Endothelial cell (in vitro differentiated cells): ENCODE measurements around the gene RAP2B. TPM values are rescaled to one million over a fixed set of nuclear protein-coding genes. Genes with fewer than 3 reads are reported as not detected.

Experiments used
- DNase-seq: peaks from one replicate; pipeline ENCODE4 v3.0.0; 2021; ENCODE audit warnings: low spot score
- H3K27ac Mint-ChIP-seq: one replicate; pipeline ENCODE4 v1.8.0; 2021; ENCODE audit warnings: mixed read lengths, inconsistent platforms; ENCODE audit not compliant: unreplicated experiment
- H3K27me3 Mint-ChIP-seq: one replicate; pipeline ENCODE4 v1.8.0; 2021; ENCODE audit warnings: mild to moderate bottlenecking, moderate library complexity, mixed read lengths, inconsistent platforms; ENCODE audit not compliant: unreplicated experiment
- H3K36me3 Mint-ChIP-seq: one replicate; pipeline ENCODE4 v1.8.0; 2021; ENCODE audit warnings: mild to moderate bottlenecking, low read depth, mixed read lengths, inconsistent platforms; ENCODE audit not compliant: unreplicated experiment
- H3K4me1 Mint-ChIP-seq: one replicate; pipeline ENCODE4 v1.8.0; 2021; ENCODE audit warnings: mild to moderate bottlenecking, mixed read lengths, inconsistent platforms; ENCODE audit not compliant: unreplicated experiment
- H3K4me3 Mint-ChIP-seq: one replicate; pipeline ENCODE4 v1.8.0; 2021; ENCODE audit warnings: mild to moderate bottlenecking, mixed read lengths, inconsistent platforms; ENCODE audit not compliant: unreplicated experiment
- H3K9me3 Mint-ChIP-seq: one replicate; pipeline ENCODE4 v1.8.0; 2021; ENCODE audit warnings: mixed read lengths, inconsistent platforms; ENCODE audit not compliant: unreplicated experiment
- CTCF ChIP-seq: fragments of 200-600 bp; sonication (generic); IDR thresholded peaks from one replicate; pipeline ENCODE4 v1.5.0; 2021; ENCODE audit warnings: antibody characterized with exemption; ENCODE audit not compliant: unreplicated experiment
- total RNA-seq: library from RNA; stranded (reverse); fragmentation: NEBNext Ultra II Directional; extraction: Animal tissue kit (Norgen Biotek cat#: 25700); gene quantifications from one replicate; pipeline ENCODE4 v1.2.1, GENCODE V29; 2021; ENCODE audit not compliant: unreplicated experiment

The RAP2B gene
- total RNA-seq, 1 donor from 2014 or later = 33.7 TPM

GRCh38 chr3:153129426-153129825, 32.6 kb upstream of the RAP2B start:
- no peak for TF ChIP-seq CTCF
- no peaks in the 10 kb centered on the region for H3K36me3 Mint-ChIP-seq
- no peak overlapping the region for H3K4me3 Mint-ChIP-seq
- no peaks in the 10 kb centered on the region for H3K9me3 Mint-ChIP-seq
- H3K4me1 Mint-ChIP-seq = peaks cover 5% of the 10 kb centered on the region
- no peak for DNase-seq
- H3K27ac Mint-ChIP-seq = no peak overlapping the region
- H3K27me3 Mint-ChIP-seq = no peaks in the 10 kb centered on the region

GRCh38 chr3:153129866-153130265, 32.2 kb upstream of the RAP2B start:
- Mint-ChIP-seq H3K9me3 (no peaks in the 10 kb centered on the region), H3K27ac (no peak overlapping the region), H3K27me3 (no peaks in the 10 kb centered on the region), H3K4me1 (peaks cover 5% of the 10 kb centered on the region), H3K36me3 (no peaks in the 10 kb centered on the region), H3K4me3 (no peak overlapping the region)
- DNase-seq = no peak
- TF ChIP-seq CTCF = no peak

GRCh38 chr3:153130312-153130977, 31.6 kb upstream of the RAP2B start:
- no peak for TF ChIP-seq CTCF
- no peak for DNase-seq
- H3K4me3 Mint-ChIP-seq = no peak overlapping the region
- no peaks in the 10 kb centered on the region for H3K36me3 Mint-ChIP-seq
- no peaks in the 10 kb centered on the region for H3K9me3 Mint-ChIP-seq
- no peak overlapping the region for H3K27ac Mint-ChIP-seq
- H3K27me3 Mint-ChIP-seq = no peaks in the 10 kb centered on the region
- H3K4me1 Mint-ChIP-seq = peaks cover 5% of the 10 kb centered on the region

- TF ChIP-seq CTCF = no peak
- peaks cover 6% of the 10 kb centered on the region for H3K4me1 Mint-ChIP-seq
- DNase-seq = no peak
- no peaks in the 10 kb centered on the region for H3K36me3 Mint-ChIP-seq
- H3K27ac Mint-ChIP-seq = no peak overlapping the region
- no peaks in the 10 kb centered on the region for H3K27me3 Mint-ChIP-seq
- no peaks in the 10 kb centered on the region for H3K9me3 Mint-ChIP-seq
- no peak overlapping the region for H3K4me3 Mint-ChIP-seq
Observed at GRCh38 chr3:153137626-153138025, 24.4 kb upstream of the RAP2B start.

- Mint-ChIP-seq H3K4me3 (no peak overlapping the region), H3K4me1 (peaks cover 6% of the 10 kb centered on the region), H3K9me3 (no peaks in the 10 kb centered on the region), H3K27me3 (no peaks in the 10 kb centered on the region), H3K36me3 (no peaks in the 10 kb centered on the region), H3K27ac (peak overlapping the region; percentile 72)
- no peak for DNase-seq
- TF ChIP-seq CTCF = no peak
Observed at GRCh38 chr3:153138276-153139210, 23.5 kb upstream of the RAP2B start.
